Vagina (tissue), 2 donors: ENCODE data around the gene LCLAT1. TPM values are rescaled to one million over a fixed set of nuclear protein-coding genes. Genes with fewer than 3 reads are reported as not detected.

ENCODE experiments used
- DNase-seq, 2 donors: peaks; one replicate each; pipeline ENCODE4 v3.0.0-alpha.2; 2017; ENCODE audit errors: extremely low spot score in 2 of 2
- H3K27ac ChIP-seq: fragments of 200-600 bp; sonication (generic); one replicate; pipeline ENCODE4 v1.5.1; 2019
- H3K27me3 ChIP-seq: fragments of 200-600 bp; sonication (generic); one replicate; pipeline ENCODE4 v1.5.1; 2019
- H3K36me3 ChIP-seq, 2 donors: fragments of 200-600 bp; sonication (generic); one replicate each; pipeline ENCODE4 v1.5.1; 2017 to 2019
- H3K4me1 ChIP-seq: fragments of 200-600 bp; sonication (generic); one replicate; pipeline ENCODE4 v1.5.1; 2019
- H3K4me3 ChIP-seq, 2 donors: fragments of 200-600 bp; sonication (generic); 1 replicate in 1 of 2; 2 replicates in 1 of 2; pipeline ENCODE4 v1.5.1; 2016 to 2019
- H3K9me3 ChIP-seq: fragments of 200-600 bp; sonication (generic); one replicate; pipeline ENCODE4 v1.5.1; 2019
- CTCF ChIP-seq, 3 experiments: fragments of 450-650 bp in 2 of 3; fragments of 200-600 bp in 1 of 3; sonication (generic) in 1 of 3; IDR thresholded peaks; one replicate each; pipeline ENCODE4 v1.5.1; 2017 to 2019; ENCODE audit warnings: antibody characterized with exemption in 3 of 3, mild to moderate bottlenecking in 2 of 3, moderate library complexity in 2 of 3
- POLR2A ChIP-seq, 2 donors: fragments of 450-650 bp; IDR thresholded peaks; one replicate each; pipeline ENCODE4 v1.6.1; 2017; ENCODE audit warnings: antibody characterized with exemption in 2 of 2, mild to moderate bottlenecking in 2 of 2, moderate library complexity in 2 of 2
- POLR2AphosphoS5 ChIP-seq, 2 donors: sonication (generic); formaldehyde crosslinking; IDR thresholded peaks; one replicate each; pipeline ENCODE4 v1.9.0; 2017; ENCODE audit warnings: antibody characterized with exemption in 2 of 2, mild to moderate bottlenecking in 2 of 2, low read depth in 1 of 2; ENCODE audit not compliant: insufficient read depth in 1 of 2
- intact Hi-C: fragments of 100-400 bp; cut with DNase I; formaldehyde crosslinking; loops from one replicate; pipeline ENCODE4 v1.15.1; 2023
- total RNA-seq: library from RNA; depleted of rRNA; stranded (reverse); fragments of >200 nt; gene quantifications from one replicate; pipeline ENCODE4 v1.2.3, GENCODE V29; 2016

LCLAT1 gene
- total RNA-seq, 1 donor from 2014 or later: 19.6 TPM

DNA sequence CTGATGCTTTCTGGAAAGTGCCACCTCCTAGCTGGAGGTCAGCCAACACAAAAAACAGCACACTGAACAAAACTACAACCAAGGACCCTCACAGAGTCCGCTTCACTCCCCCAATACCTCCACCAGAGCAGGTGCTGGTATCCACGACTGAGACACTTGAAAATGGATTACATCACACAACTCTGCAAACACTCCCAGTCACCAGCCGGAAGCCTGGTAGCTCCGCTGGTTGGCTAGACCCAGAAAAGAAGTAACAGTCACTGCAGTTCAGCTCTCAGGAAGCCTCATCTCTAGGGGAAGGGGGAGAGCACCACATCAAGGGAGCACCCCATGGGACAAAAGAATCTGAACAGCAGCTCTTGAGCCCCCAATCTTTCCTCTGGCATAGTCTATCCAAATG is 175.4 kb downstream of the LCLAT1 start:
- Histone ChIP-seq H3K9me3 (no peaks in the 10 kb centered on the region), H3K4me1 (no peaks in the 10 kb centered on the region), H3K27me3 (no peaks in the 10 kb centered on the region), H3K4me3 (no peak overlapping the region), H3K27ac (no peak overlapping the region), H3K36me3 (no peaks in the 10 kb centered on the region)
- intact Hi-C loops: no loop called here
- DNase-seq: no peak
- TF ChIP-seq CTCF (IDR thresholded peaks at IDR 0.05): no peak

GRCh38 chr2:30625276-30625675 is 178.2 kb downstream of the LCLAT1 start:
- intact Hi-C loops: no loop called here
- Histone ChIP-seq H3K9me3 (no peaks in the 10 kb centered on the region), H3K27ac (no peak overlapping the region), H3K4me3 (no peak overlapping the region), H3K4me1 (no peaks in the 10 kb centered on the region), H3K36me3 (no peaks in the 10 kb centered on the region), H3K27me3 (no peaks in the 10 kb centered on the region)
- no peak for DNase-seq
- TF ChIP-seq POLR2AphosphoS5 (IDR thresholded peaks at IDR 0.05; ENCODE audit: insufficient read depth in 1 of 2, low read depth in 1 of 2): no peak
- TF ChIP-seq CTCF (IDR thresholded peaks at IDR 0.05): no peak
- TF ChIP-seq POLR2A (IDR thresholded peaks at IDR 0.05): no peak

DNA sequence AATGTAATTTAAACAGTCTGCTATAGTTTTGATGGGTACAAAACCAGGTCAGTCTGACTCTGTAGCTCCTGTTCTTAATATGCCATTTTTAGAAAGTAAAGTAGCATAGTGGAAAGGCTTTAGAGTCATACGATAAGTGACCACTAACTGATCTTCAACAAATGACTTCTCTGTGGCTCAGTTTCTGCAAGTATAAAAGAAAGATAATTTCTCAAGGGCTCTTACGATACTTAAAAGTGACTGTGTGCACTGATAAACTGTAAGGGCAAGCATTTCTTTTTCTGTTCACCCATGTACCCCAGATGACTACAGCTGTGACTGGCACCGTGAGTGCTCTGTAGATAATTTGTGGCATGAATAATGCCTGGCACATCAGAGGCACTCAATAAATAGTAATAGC is 178.7 kb downstream of the LCLAT1 start:
- Histone ChIP-seq H3K4me1 (no peaks in the 10 kb centered on the region), H3K27ac (no peak overlapping the region), H3K4me3 (no peak overlapping the region), H3K27me3 (no peaks in the 10 kb centered on the region), H3K36me3 (no peaks in the 10 kb centered on the region), H3K9me3 (no peaks in the 10 kb centered on the region)
- no peak for TF ChIP-seq POLR2A (IDR thresholded peaks at IDR 0.05)
- TF ChIP-seq CTCF (IDR thresholded peaks at IDR 0.05): no peak
- no peak for TF ChIP-seq POLR2AphosphoS5 (IDR thresholded peaks at IDR 0.05; ENCODE audit: insufficient read depth in 1 of 2, low read depth in 1 of 2)
- intact Hi-C loops: no loop called here
- DNase-seq: no peak

- DNase-seq: no peak
- intact Hi-C loops: no loop called here
- Histone ChIP-seq H3K9me3 (no peaks in the 10 kb centered on the region), H3K27me3 (no peaks in the 10 kb centered on the region), H3K27ac (no peak overlapping the region), H3K36me3 (no peaks in the 10 kb centered on the region), H3K4me3 (no peak overlapping the region), H3K4me1 (no peaks in the 10 kb centered on the region)
- no peak for TF ChIP-seq CTCF (IDR thresholded peaks at IDR 0.05)
- TF ChIP-seq POLR2AphosphoS5 (IDR thresholded peaks at IDR 0.05; ENCODE audit: insufficient read depth in 1 of 2, low read depth in 1 of 2): no peak
- TF ChIP-seq POLR2A (IDR thresholded peaks at IDR 0.05): no peak
These were observed 179.4 kb downstream of the LCLAT1 start for GRCh38 chr2:30626397-30626796.

GRCh38 chr2:30627151-30627550 is 180.1 kb downstream of the LCLAT1 start:
- Histone ChIP-seq H3K27me3 (no peaks in the 10 kb centered on the region), H3K4me3 (no peak overlapping the region), H3K27ac (no peak overlapping the region), H3K4me1 (no peaks in the 10 kb centered on the region), H3K9me3 (no peaks in the 10 kb centered on the region), H3K36me3 (no peaks in the 10 kb centered on the region)
- intact Hi-C loops: no loop called here
- no peak for DNase-seq
- TF ChIP-seq CTCF (IDR thresholded peaks at IDR 0.05) (no peak), POLR2AphosphoS5 (IDR thresholded peaks at IDR 0.05; ENCODE audit: insufficient read depth in 1 of 2, low read depth in 1 of 2) (no peak), POLR2A (IDR thresholded peaks at IDR 0.05) (no peak)
